CD4-positive, CD25-positive, alpha-beta regulatory T cell (primary cell): Measurements from ENCODE around the gene TMEM204. TPM values are rescaled to one million over a fixed set of nuclear protein-coding genes. Genes with fewer than 3 reads are reported as not detected.
"Not testable (repeated sequence)": the region's sequence is repeated elsewhere in the genome, so short reads cannot be mapped to it uniquely, and the experiment has no call there.

Experiments
- ATAC-seq, 2 donors: fragments of 150-1000 bp; cut with Tn5 transposase; one replicate each; pipeline ENCODE4 v1.10.0; 2021; ENCODE audit warnings: low read depth in 2 of 2, moderate number of reproducible peaks in 2 of 2, moderate library complexity in 1 of 2
- DNase-seq, 3 donors: peaks; one replicate each; pipeline versions ENCODE4 v3.0.0 to v3.0.0-alpha.2; 2012 to 2022; ENCODE audit warnings: mixed read lengths in 1 of 3
- H3K27ac ChIP-seq: one replicate; pipeline ENCODE4 v1.7.0; 2013; ENCODE audit warnings: mild to moderate bottlenecking, low read length; ENCODE audit not compliant: insufficient read depth, poor library complexity, severe bottlenecking
- H3K27me3 ChIP-seq: one replicate; pipeline ENCODE4 v1.7.0; 2013; ENCODE audit warnings: low read length; ENCODE audit not compliant: control insufficient read depth, insufficient read depth
- H3K36me3 ChIP-seq: one replicate; pipeline ENCODE4 v1.7.0; 2013; ENCODE audit warnings: mild to moderate bottlenecking, low read length, moderate library complexity; ENCODE audit not compliant: control insufficient read depth, insufficient read depth
- H3K4me1 ChIP-seq: 2 replicates; pipeline ENCODE4 v1.7.0; 2013; ENCODE audit warnings: mild to moderate bottlenecking, low read length; ENCODE audit not compliant: insufficient read depth, control insufficient read depth, poor library complexity, severe bottlenecking
- H3K4me3 ChIP-seq: one replicate; pipeline ENCODE4 v1.7.0; 2013; ENCODE audit warnings: low read depth, mild to moderate bottlenecking, low read length, moderate library complexity
- H3K9me3 ChIP-seq, 2 experiments: 1 replicate in 1 of 2; 2 replicates in 1 of 2; pipeline ENCODE4 v1.7.0; 2013; ENCODE audit warnings: low read length in 2 of 2, mild to moderate bottlenecking in 1 of 2, moderate library complexity in 1 of 2; ENCODE audit not compliant: control insufficient read depth in 2 of 2
- H3K27ac Mint-ChIP-seq, 3 donors: one replicate each; pipeline ENCODE4 v1.8.0; 2020 to 2022; ENCODE audit warnings: mild to moderate bottlenecking in 3 of 3, mixed read lengths in 3 of 3, moderate library complexity in 2 of 3
- H3K27me3 Mint-ChIP-seq: one replicate; pipeline ENCODE4 v1.8.0; 2022; ENCODE audit warnings: mild to moderate bottlenecking, mixed read lengths
- H3K36me3 Mint-ChIP-seq: one replicate; pipeline ENCODE4 v1.8.0; 2020; ENCODE audit warnings: mixed read lengths
- H3K4me1 Mint-ChIP-seq, 4 donors: one replicate each; pipeline ENCODE4 v1.8.0; 2020 to 2022; ENCODE audit warnings: mixed read lengths in 4 of 4, mild to moderate bottlenecking in 1 of 4
- H3K4me3 Mint-ChIP-seq, 4 donors: one replicate each; pipeline ENCODE4 v1.8.0; 2020 to 2022; ENCODE audit warnings: mild to moderate bottlenecking in 4 of 4, mixed read lengths in 4 of 4, moderate library complexity in 3 of 4
- H3K9me3 Mint-ChIP-seq, 7 donors: one replicate each; pipeline ENCODE4 v1.8.0; 2020 to 2022; ENCODE audit warnings: mixed read lengths in 7 of 7, mild to moderate bottlenecking in 3 of 7, moderate library complexity in 2 of 7
- polyA plus RNA-seq, 4 donors: library from polyadenylated mRNA; unstranded; fragments of 300-500 nt; fragmentation: Illumina TruSeq; gene quantifications; one replicate each; pipeline ENCODE4 v1.2.3, GENCODE V29; 2021
- total RNA-seq: library from RNA; stranded (reverse); gene quantifications from one replicate; pipeline ENCODE4 v1.2.3, GENCODE V29; 2022

TMEM204 gene
- total and polyA plus RNA-seq, 5 donors from 2014 or later, result 25.8 to 97.4 (median 68.2) TPM

- Histone ChIP-seq H3K27me3 (no peaks in the 10 kb centered on the region), H3K27ac (no peak overlapping the region), H3K4me1 (no peaks in the 10 kb centered on the region), H3K36me3 (no peaks in the 10 kb centered on the region), H3K9me3 (no peaks in the 10 kb centered on the region), H3K4me3 (no peak overlapping the region)
- no peaks in the 10 kb centered on the region for H3K36me3 Mint-ChIP-seq
- no peaks in the 10 kb centered on the region for H3K9me3 Mint-ChIP-seq
- DNase-seq, result no peak
- no peak overlapping the region for H3K27ac Mint-ChIP-seq
- H3K4me3 Mint-ChIP-seq, result no peak overlapping the region
- ATAC-seq, result no peak
- H3K4me1 Mint-ChIP-seq, result peaks cover 0 to 2% (median 0%) of the 10 kb centered on the region in 4 donors
- no peaks in the 10 kb centered on the region for H3K27me3 Mint-ChIP-seq
Measured at GRCh38 chr16:1583180-1583579, 49.7 kb downstream of the TMEM204 start.

GRCh38 chr16:1584926-1585484, 51.5 kb downstream of the TMEM204 start:
- no peak overlapping the region for H3K27ac ChIP-seq
- no peaks in the 10 kb centered on the region for H3K9me3 ChIP-seq
- no peaks in the 10 kb centered on the region for H3K36me3 ChIP-seq
- Mint-ChIP-seq H3K36me3 (no peaks in the 10 kb centered on the region), H3K9me3 (no peaks in the 10 kb centered on the region), H3K27ac (no peak overlapping the region), H3K4me1 (peaks cover 0 to 2% (median 0%) of the 10 kb centered on the region in 4 donors), H3K27me3 (peaks cover 5% of the 10 kb centered on the region), H3K4me3 (no peak overlapping the region)
- no peaks in the 10 kb centered on the region for H3K4me1 ChIP-seq
- ATAC-seq (no peak), DNase-seq (no peak)
- no peak overlapping the region for H3K4me3 ChIP-seq
- no peaks in the 10 kb centered on the region for H3K27me3 ChIP-seq

- Mint-ChIP-seq H3K27ac (no peak overlapping the region), H3K9me3 (no peaks in the 10 kb centered on the region), H3K4me1 (no peaks in the 10 kb centered on the region), H3K36me3 (no peaks in the 10 kb centered on the region), H3K27me3 (peaks cover 5% of the 10 kb centered on the region), H3K4me3 (no peak overlapping the region)
- Histone ChIP-seq H3K9me3 (no peaks in the 10 kb centered on the region), H3K27me3 (no peaks in the 10 kb centered on the region), H3K27ac (no peak overlapping the region), H3K36me3 (no peaks in the 10 kb centered on the region), H3K4me1 (no peaks in the 10 kb centered on the region), H3K4me3 (no peak overlapping the region)
- DNase-seq, result no peak
- ATAC-seq, result no peak
Measured at GRCh38 chr16:1590366-1590765, 56.9 kb downstream of the TMEM204 start.

GRCh38 chr16:1590930-1591705, 57.7 kb downstream of the TMEM204 start:
- no peaks in the 10 kb centered on the region for H3K36me3 Mint-ChIP-seq
- no peaks in the 10 kb centered on the region for H3K9me3 Mint-ChIP-seq
- peaks cover 5% of the 10 kb centered on the region for H3K27me3 Mint-ChIP-seq
- H3K27ac ChIP-seq, result no peak overlapping the region
- H3K36me3 ChIP-seq, result no peaks in the 10 kb centered on the region
- no peaks in the 10 kb centered on the region for H3K9me3 ChIP-seq
- no peak overlapping the region for H3K4me3 ChIP-seq
- ATAC-seq (no peak), DNase-seq (no peak)
- no peaks in the 10 kb centered on the region for H3K4me1 ChIP-seq
- peak overlapping the region in 2 of 3 donors; percentile 4 to 93 for H3K27ac Mint-ChIP-seq
- H3K27me3 ChIP-seq, result no peaks in the 10 kb centered on the region
- H3K4me3 Mint-ChIP-seq, result no peak overlapping the region
- H3K4me1 Mint-ChIP-seq, result no peaks in the 10 kb centered on the region

GRCh38 chr16:1592446-1592845, 59.0 kb downstream of the TMEM204 start:
- Mint-ChIP-seq H3K27me3 (peaks cover 5% of the 10 kb centered on the region), H3K9me3 (peaks cover 0 to 1% (median 0%) of the 10 kb centered on the region in 7 donors), H3K27ac (peak overlapping the region in 1 of 3 donors; percentile 39), H3K4me1 (no peaks in the 10 kb centered on the region), H3K36me3 (no peaks in the 10 kb centered on the region), H3K4me3 (no peak overlapping the region)
- Histone ChIP-seq H3K4me1 (no peaks in the 10 kb centered on the region), H3K27ac (no peak overlapping the region), H3K4me3 (no peak overlapping the region), H3K9me3 (no peaks in the 10 kb centered on the region), H3K36me3 (no peaks in the 10 kb centered on the region), H3K27me3 (no peaks in the 10 kb centered on the region)
- DNase-seq (no peak), ATAC-seq (no peak)

- H3K27me3 Mint-ChIP-seq, result not testable (repeated sequence)
Measured at GRCh38 chr16:1595511-1595910, 62.0 kb downstream of the TMEM204 start.

GRCh38 chr16:1596516-1596915, 63.0 kb downstream of the TMEM204 start:
- Histone ChIP-seq H3K27me3 (no peaks in the 10 kb centered on the region), H3K4me1 (no peaks in the 10 kb centered on the region), H3K4me3 (no peak overlapping the region), H3K9me3 (no peaks in the 10 kb centered on the region), H3K36me3 (no peaks in the 10 kb centered on the region), H3K27ac (no peak overlapping the region)
- H3K9me3 Mint-ChIP-seq, result peaks cover 0 to 1% (median 0%) of the 10 kb centered on the region in 7 donors
- H3K36me3 Mint-ChIP-seq, result peaks cover 4% of the 10 kb centered on the region
- no peak for ATAC-seq
- DNase-seq, result no peak
- peak overlapping the region in 1 of 3 donors; percentile 20 for H3K27ac Mint-ChIP-seq
- no peaks in the 10 kb centered on the region for H3K27me3 Mint-ChIP-seq
- H3K4me3 Mint-ChIP-seq, result no peak overlapping the region
- peaks cover 0 to 2% (median 0%) of the 10 kb centered on the region in 4 donors for H3K4me1 Mint-ChIP-seq

More at GRCh38 chr16:1595511-1595910, 62.0 kb downstream of the TMEM204 start:
- not testable (repeated sequence) for H3K4me3 Mint-ChIP-seq, ATAC-seq, H3K27ac Mint-ChIP-seq, H3K36me3 Mint-ChIP-seq, H3K4me3 ChIP-seq, H3K9me3 Mint-ChIP-seq, DNase-seq, H3K36me3 ChIP-seq, H3K4me1 ChIP-seq, H3K4me1 Mint-ChIP-seq, H3K27me3 ChIP-seq, H3K9me3 ChIP-seq, H3K27ac ChIP-seq

- Histone ChIP-seq H3K9me3 (no peaks in the 10 kb centered on the region), H3K36me3 (no peaks in the 10 kb centered on the region), H3K4me1 (no peaks in the 10 kb centered on the region), H3K27me3 (no peaks in the 10 kb centered on the region), H3K4me3 (no peak overlapping the region), H3K27ac (no peak overlapping the region)
- Mint-ChIP-seq H3K9me3 (peaks cover 0 to 1% (median 0%) of the 10 kb centered on the region in 7 donors), H3K27ac (no peak overlapping the region), H3K4me1 (peaks cover 0 to 2% (median 0%) of the 10 kb centered on the region in 4 donors), H3K27me3 (no peaks in the 10 kb centered on the region), H3K36me3 (peaks cover 4% of the 10 kb centered on the region), H3K4me3 (no peak overlapping the region)
- DNase-seq, result no peak
- no peak for ATAC-seq
Measured at GRCh38 chr16:1597154-1597553, 63.7 kb downstream of the TMEM204 start.
